ENCODE measurements around the gene KLRC2. TPM values are rescaled to one million over a fixed set of nuclear protein-coding genes. Genes with fewer than 3 reads are reported as not detected.
"Not testable (repeated sequence)": the region's sequence is repeated elsewhere in the genome, so short reads cannot be mapped to it uniquely, and the experiment has no call there.

The KLRC2 gene
- total and polyA plus RNA-seq, 12 donors, result 0.06 to 1.3 TPM; not detected in 10

GRCh38 chr12:10389904-10390303 lies 45.9 kb downstream of the KLRC2 start, which contains the start of gene KLRK1:
Gene KLRK1, minus strand, starts transcription at chr12:10390041. Its CDS starts 1,231 bp downstream, at chr12:10388810.
- intact Hi-C loops (cut with DNase I), result no loop called here
- H3K4me1 ChIP-seq, result peaks cover 0 to 17% (median 0%) of the 10 kb centered on the region in 9 donors
- DNase-seq, result no peak
- TF ChIP-seq, protein P1, sequence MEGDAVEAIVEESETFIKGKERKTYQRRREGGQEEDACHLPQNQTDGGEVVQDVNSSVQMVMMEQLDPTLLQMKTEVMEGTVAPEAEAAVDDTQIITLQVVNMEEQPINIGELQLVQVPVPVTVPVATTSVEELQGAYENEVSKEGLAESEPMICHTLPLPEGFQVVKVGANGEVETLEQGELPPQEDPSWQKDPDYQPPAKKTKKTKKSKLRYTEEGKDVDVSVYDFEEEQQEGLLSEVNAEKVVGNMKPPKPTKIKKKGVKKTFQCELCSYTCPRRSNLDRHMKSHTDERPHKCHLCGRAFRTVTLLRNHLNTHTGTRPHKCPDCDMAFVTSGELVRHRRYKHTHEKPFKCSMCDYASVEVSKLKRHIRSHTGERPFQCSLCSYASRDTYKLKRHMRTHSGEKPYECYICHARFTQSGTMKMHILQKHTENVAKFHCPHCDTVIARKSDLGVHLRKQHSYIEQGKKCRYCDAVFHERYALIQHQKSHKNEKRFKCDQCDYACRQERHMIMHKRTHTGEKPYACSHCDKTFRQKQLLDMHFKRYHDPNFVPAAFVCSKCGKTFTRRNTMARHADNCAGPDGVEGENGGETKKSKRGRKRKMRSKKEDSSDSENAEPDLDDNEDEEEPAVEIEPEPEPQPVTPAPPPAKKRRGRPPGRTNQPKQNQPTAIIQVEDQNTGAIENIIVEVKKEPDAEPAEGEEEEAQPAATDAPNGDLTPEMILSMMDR (IDR thresholded peaks at IDR 0.05), result no peak
- peak within 1 kb of the TSS in 1 of 10 donors; percentile 34 for H3K4me3 ChIP-seq
- no peaks in the 10 kb centered on the region for H3K27me3 ChIP-seq
- H3K9me3 ChIP-seq, result peaks cover 0 to under 1% (median 0%) of the 10 kb centered on the region in 11 donors
- ATAC-seq, result no peak
- 83 to 84% methylated on average over 1 of the region's 1 CpG for WGBS, 2 donors
- H3K27ac ChIP-seq, result peak within 1 kb of the TSS in 1 of 10 donors; percentile 63
- no peaks in the 10 kb centered on the region for H3K36me3 ChIP-seq

DNA sequence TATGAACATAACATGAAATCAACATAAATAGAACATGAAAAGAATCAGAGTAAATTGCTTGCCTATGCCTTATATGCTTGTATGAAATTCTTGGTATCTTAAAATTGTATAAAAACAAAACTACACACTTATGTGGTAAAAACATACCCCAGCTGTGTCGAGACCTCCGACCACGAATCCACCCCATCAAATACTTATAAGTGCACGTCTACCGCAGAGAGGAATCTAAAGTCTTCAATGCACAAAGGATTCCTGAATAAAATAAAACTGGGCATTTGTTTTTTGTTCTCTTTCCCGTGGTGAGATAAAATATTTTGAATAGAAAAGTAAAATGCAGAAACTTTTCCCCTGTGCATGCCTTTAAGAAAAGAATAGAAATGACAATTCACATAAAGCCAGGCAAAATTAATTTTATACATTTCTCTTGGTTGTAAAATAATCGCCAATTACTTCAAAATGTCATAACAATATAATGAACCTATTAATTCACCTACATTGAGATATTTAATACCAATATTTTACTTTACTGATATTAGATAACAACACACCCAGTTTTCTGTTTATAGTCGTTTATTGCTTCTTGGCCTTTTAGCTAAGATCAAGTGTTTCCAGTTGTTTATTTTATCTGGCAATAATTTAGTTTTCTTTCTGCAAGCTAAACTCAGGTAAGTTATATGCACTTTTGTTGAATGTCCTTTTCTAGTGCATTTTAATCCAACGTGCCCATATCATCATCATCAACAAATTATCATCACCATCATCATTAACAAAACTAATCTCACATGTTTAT lies 47.0 kb downstream of the KLRC2 start:
- ATAC-seq (no peak), DNase-seq (no peak)
- Histone ChIP-seq H3K9me3 (peaks cover 0 to 11% (median 5%) of the 10 kb centered on the region in 11 donors), H3K27ac (peak overlapping the region in 1 of 10 donors; percentile 63), H3K36me3 (no peaks in the 10 kb centered on the region), H3K27me3 (no peaks in the 10 kb centered on the region), H3K4me1 (peaks cover 0 to 16% (median 0%) of the 10 kb centered on the region in 9 donors), H3K4me3 (peak overlapping the region in 1 of 10 donors; percentile 34)
- TF ChIP-seq, protein P1 (IDR thresholded peaks at IDR 0.05), result no peak
- WGBS, 2 donors, result 75 to 78% methylated on average over 9 of the region's 9 CpGs
- intact Hi-C loops (cut with DNase I), result no loop called here

- DNase-seq; H3K4me1 ChIP-seq; H3K27me3 ChIP-seq; intact Hi-C loops (cut with DNase I); H3K36me3 ChIP-seq; ATAC-seq: not testable (repeated sequence)
- Histone ChIP-seq H3K27ac (peak overlapping the region in 1 of 10 donors; percentile 63), H3K4me3 (peak overlapping the region in 1 of 10 donors; percentile 34), H3K9me3 (peaks cover 0 to 16% (median 5%) of the 10 kb centered on the region in 11 donors)
- WGBS, 2 donors, result 90 to 92% methylated on average over 6 of the region's 6 CpGs
Measured at GRCh38 chr12:10387498-10387897, 48.3 kb downstream of the KLRC2 start.

DNA sequence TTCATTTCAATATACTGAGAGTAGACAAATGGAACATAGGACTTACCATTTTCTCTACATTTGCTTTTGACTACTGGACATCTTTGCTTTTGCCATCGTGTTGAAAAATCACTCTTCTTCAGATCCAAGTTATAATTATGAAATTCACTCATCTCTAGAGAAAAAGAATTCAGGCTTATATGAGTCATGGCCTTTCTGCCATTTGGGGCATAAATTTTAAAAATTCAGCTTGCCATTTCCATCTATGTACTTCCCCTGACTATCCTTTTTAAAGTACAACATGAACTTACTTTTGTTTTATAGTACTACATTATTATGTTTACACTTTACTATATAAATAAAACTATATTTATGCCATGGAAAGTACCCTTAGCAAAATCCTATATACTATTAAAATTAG lies 49.0 kb downstream of the KLRC2 start:
- Histone ChIP-seq H3K4me1 (peaks cover 0 to 1% (median 0%) of the 10 kb centered on the region in 9 donors), H3K36me3 (no peaks in the 10 kb centered on the region), H3K27me3 (no peaks in the 10 kb centered on the region), H3K27ac (peak overlapping the region in 1 of 10 donors; percentile 63), H3K4me3 (peak overlapping the region in 1 of 10 donors; percentile 34), H3K9me3 (peaks cover 0 to 16% (median 5%) of the 10 kb centered on the region in 11 donors)
- WGBS, 2 donors, result 44 to 59% methylated on average over 1 of the region's 1 CpG
- TF ChIP-seq, protein P1 (IDR thresholded peaks at IDR 0.05), result no peak
- DNase-seq (no peak), ATAC-seq (no peak)
- intact Hi-C loops (cut with DNase I), result no loop called here
